HepG2 (cell line): Measurements from ENCODE around the gene TEX35. TPM values are rescaled to one million over a fixed set of nuclear protein-coding genes. Genes with fewer than 3 reads are reported as not detected.

Source experiments
- ATAC-seq: fragments of 200-7000 bp; cut with Tn5 transposase; 3 replicates; pipeline ENCODE4 v1.9.1; 2020; ENCODE audit warnings: mild to moderate bottlenecking, moderate library complexity
- BruUV-seq: library from RNA; stranded (reverse); fragments of 400-500 nt; replicated peaks from 2 replicates; lab custom pipeline; 2021; lab: Mats Ljungman, UMichigan
- CTCF ChIA-PET: fragments of 300-600 bp; formaldehyde crosslinking; extraction: SDS; loops from one replicate; lab custom pipeline; 2021; ENCODE audit warnings: low total read pairs, inconsistent platforms, low intra/inter-chr PET ratio; lab: Yijun Ruan, JAX
- POLR2A ChIA-PET: fragments of 350-600 bp; sonication (Branson Sonifier 250); formaldehyde crosslinking; loops from one replicate; lab custom pipeline; 2020; ENCODE audit warnings: antibody characterized with exemption, inconsistent platforms; lab: Yijun Ruan, JAX
- DNase-seq: peaks from one replicate; pipeline ENCODE4 v3.0.0-alpha.2; 2015; ENCODE audit warnings: low spot score
- FAIRE-seq: peaks from 3 replicates; lab custom pipeline; 2011; peaks lifted over from hg19 to GRCh38; lab: Jason Lieb, UNC
- H2AFZ ChIP-seq: one replicate; pipeline ENCODE4 v1.6.1; 2011; ENCODE audit warnings: low read length, inconsistent platforms
- H3K27ac ChIP-seq: fragments of 300-600 bp; 3 replicates; pipeline ENCODE4 v1.8.0; 2011; ENCODE audit warnings: mixed run types, mild to moderate bottlenecking, mixed read lengths, low read length, inconsistent platforms; ENCODE audit not compliant: insufficient read depth; ENCODE audit errors: extremely low read length
- H3K27me3 ChIP-seq, 2 experiments: fragments of 200-600 bp in 1 of 2; 2 replicates in 1 of 2; 3 replicates in 1 of 2; pipeline versions ENCODE4 v1.6.0 to v1.8.0; 2011; ENCODE audit warnings: low read length in 2 of 2, mild to moderate bottlenecking in 2 of 2, moderate library complexity in 2 of 2, inconsistent platforms in 1 of 2; ENCODE audit not compliant: insufficient read depth in 2 of 2, control insufficient read depth in 1 of 2
- H3K36me3 ChIP-seq, 2 experiments: fragments of 200-600 bp in 1 of 2; replicated peaks in 1 of 2; 2 replicates in 1 of 2; 3 replicates in 1 of 2; pipeline versions ENCODE4 v1.5.1 to v1.8.0; 2011; ENCODE audit warnings: low read length in 2 of 2, inconsistent platforms in 1 of 2; ENCODE audit not compliant: insufficient read depth in 2 of 2, control insufficient read depth in 1 of 2
- H3K4me1 ChIP-seq: 2 replicates; pipeline ENCODE4 v1.5.1; 2012; ENCODE audit warnings: low read length, inconsistent platforms; ENCODE audit not compliant: insufficient read depth
- H3K4me2 ChIP-seq: 2 replicates; pipeline ENCODE4 v1.6.0; 2011; ENCODE audit warnings: low read depth, low read length, inconsistent platforms
- H3K4me3 ChIP-seq, 3 experiments: fragments of 200-600 bp in 1 of 3; sonication (generic), shearing (Covaris generic) in 1 of 3; replicated peaks in 1 of 3; 2 replicates each; pipeline ENCODE4 v1.5.1; 2011 to 2016; ENCODE audit warnings: low read length in 3 of 3, inconsistent platforms in 2 of 3, low read depth in 2 of 3, mild to moderate bottlenecking in 2 of 3, control low read depth in 1 of 3, mixed read lengths in 1 of 3; ENCODE audit not compliant: insufficient read depth in 1 of 3
- H3K79me2 ChIP-seq: one replicate; pipeline ENCODE4 v1.6.1; 2011; ENCODE audit warnings: low read length, inconsistent platforms; ENCODE audit not compliant: insufficient read depth
- H3K9ac ChIP-seq: 2 replicates; pipeline ENCODE4 v1.6.0; 2011; ENCODE audit warnings: mild to moderate bottlenecking, low read depth, low read length, inconsistent platforms; ENCODE audit not compliant: insufficient read depth
- H3K9me3 ChIP-seq: 2 replicates; pipeline ENCODE4 v1.5.1; 2012; ENCODE audit warnings: mild to moderate bottlenecking, low read length
- H4K20me1 ChIP-seq: 2 replicates; pipeline ENCODE4 v1.6.0; 2011; ENCODE audit warnings: inconsistent platforms, mild to moderate bottlenecking, low read length, moderate library complexity; ENCODE audit not compliant: insufficient read depth
- FOXJ3 ChIP-seq: sonication (generic); formaldehyde crosslinking; IDR thresholded peaks from 2 replicates; pipeline ENCODE4 v1.4.0; 2020; ENCODE audit warnings: missing genetic modification reagents, mild to moderate bottlenecking, borderline replicate concordance
- GABPB1 ChIP-seq: IDR thresholded peaks from 2 replicates; pipeline ENCODE4 v1.6.1; 2016; ENCODE audit warnings: mild to moderate bottlenecking, missing genetic modification reagents, moderate library complexity, missing compliant biosample characterization
- GLI4 ChIP-seq: sonication (generic); formaldehyde crosslinking; IDR thresholded peaks from 2 replicates; pipeline ENCODE4 v1.5.1; 2020; ENCODE audit warnings: missing genetic modification reagents, mild to moderate bottlenecking, moderate library complexity, borderline replicate concordance
- NCOA5 ChIP-seq: sonication (generic); formaldehyde crosslinking; IDR thresholded peaks from 2 replicates; pipeline ENCODE4 v1.4.0; 2020; ENCODE audit warnings: missing genetic modification reagents
- RFXANK ChIP-seq: IDR thresholded peaks from 2 replicates; pipeline ENCODE4 v1.6.1; 2016
- TCF12 ChIP-seq, 2 experiments: fragments of 450-650 bp in 1 of 2; sonication (generic) in 1 of 2; formaldehyde crosslinking in 1 of 2; IDR thresholded peaks; 2 replicates each; pipeline versions ENCODE4 v1.6.1 to v1.8.0; 2017 to 2022; ENCODE audit warnings: antibody characterized with exemption in 1 of 2, mild to moderate bottlenecking in 1 of 2, missing genetic modification reagents in 1 of 2, moderate library complexity in 1 of 2
- ZNF12 ChIP-seq: sonication (generic); formaldehyde crosslinking; IDR thresholded peaks from 2 replicates; pipeline ENCODE4 v1.5.0; 2020; ENCODE audit warnings: missing genetic modification reagents
- ZNF232 ChIP-seq: sonication (generic); formaldehyde crosslinking; IDR thresholded peaks from 2 replicates; pipeline ENCODE4 v1.4.0; 2020; ENCODE audit warnings: missing genetic modification reagents, borderline replicate concordance
- ZNF547 ChIP-seq: sonication (generic); formaldehyde crosslinking; IDR thresholded peaks from 2 replicates; pipeline ENCODE4 v1.5.1; 2020; ENCODE audit warnings: mild to moderate bottlenecking, missing genetic modification reagents
- ZNF567 ChIP-seq: sonication (generic); formaldehyde crosslinking; IDR thresholded peaks from 2 replicates; pipeline ENCODE4 v1.8.1; 2023; ENCODE audit warnings: mild to moderate bottlenecking, missing genetic modification reagents, borderline replicate concordance
- ZNF782 ChIP-seq: sonication (generic); formaldehyde crosslinking; IDR thresholded peaks from 2 replicates; pipeline ENCODE4 v1.4.0; 2020; ENCODE audit warnings: missing genetic modification reagents, mild to moderate bottlenecking, borderline replicate concordance
- ZNF879 ChIP-seq: sonication (generic); formaldehyde crosslinking; IDR thresholded peaks from 2 replicates; pipeline ENCODE4 v1.8.1; 2023; ENCODE audit warnings: missing genetic modification reagents
- WGBS: methylation state at CpG from one replicate; pipeline ENCODE4 v1.1.6; 2017; ENCODE audit warnings: low lambda C conversion rate; 5-methylcytosine and 5-hydroxymethylcytosine counted together
- in situ Hi-C: cut with HindIII; loops from 2 replicates; pipeline ENCODE4 v1.10.0; 2017; ENCODE audit warnings: low pct_unique_long_range_greater_than_20kb; ENCODE audit not compliant: extremely low pct_ligation_motif_present
- intact Hi-C: fragments of 100-400 bp; cut with micrococcal nuclease; formaldehyde crosslinking; loops from one replicate; pipeline ENCODE4 v1.10.0; 2022; ENCODE audit not compliant: unreplicated experiment
- polyA plus RNA-seq, 8 experiments: library from polyadenylated mRNA; depleted of rRNA in 3 of 8; stranded (reverse) in 7 of 8; unstranded in 1 of 8; fragments of >200 nt; fragmentation: Illumina TruSeq in 4 of 8; extraction: Trizol in 4 of 8; gene quantifications; 2 replicates each; pipeline versions ENCODE4 v1.2.1 to v1.2.3, GENCODE V29; 2011 to 2016; ENCODE audit warnings: low read depth in 4 of 8, missing spikeins in 1 of 8, mixed read lengths in 1 of 8; ENCODE audit not compliant: insufficient read depth in 1 of 8
- total RNA-seq, 5 experiments: library from RNA; depleted of rRNA; stranded (reverse); fragments of >200 nt; fragmentation: Illumina TruSeq; extraction: Trizol; gene quantifications; 2 replicates each; pipeline ENCODE4 v1.2.3, GENCODE V29; 2016; ENCODE audit warnings: low read depth in 1 of 5
- TF ChIP-seq, protein P1 (sequence below): sonication (generic); formaldehyde crosslinking; IDR thresholded peaks from 2 replicates; pipeline ENCODE4 v1.5.1; 2020; ENCODE audit warnings: missing genetic modification reagents, mild to moderate bottlenecking, borderline replicate concordance
- TF ChIP-seq, protein P2 (sequence below): sonication (generic); formaldehyde crosslinking; IDR thresholded peaks from 2 replicates; pipeline ENCODE4; 2020; ENCODE audit warnings: missing genetic modification reagents, mild to moderate bottlenecking, borderline replicate concordance
- TF ChIP-seq, protein P3 (sequence below): sonication (generic); formaldehyde crosslinking; IDR thresholded peaks from 2 replicates; pipeline ENCODE4 v1.8.0; 2022; ENCODE audit warnings: mild to moderate bottlenecking, missing genetic modification reagents; ENCODE audit not compliant: insufficient replicate concordance

Gene TEX35
- total and polyA plus RNA-seq, 2 of the 13 experiments (the other 11 are each of a cell fraction or from before 2014, with no cell fraction given) = not detected

DNA sequence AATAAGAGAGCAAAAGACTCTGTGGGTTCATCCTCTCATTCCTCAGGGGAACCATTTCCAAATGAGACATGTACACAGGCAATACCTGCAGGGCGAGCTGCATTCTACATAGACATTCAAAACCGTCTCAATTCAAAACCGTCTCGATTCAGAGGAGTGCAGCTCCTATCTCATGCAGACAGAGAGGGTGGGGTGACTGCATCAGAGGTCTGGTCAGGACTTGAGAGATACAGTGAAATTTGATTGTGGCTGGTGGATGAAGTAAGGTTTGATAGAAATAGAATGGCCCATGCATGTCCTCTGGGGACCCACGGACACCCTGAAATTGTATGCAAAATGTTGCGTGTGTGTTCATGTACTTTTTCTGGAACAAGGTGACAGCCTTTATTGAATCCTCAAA, 27.3 kb downstream of the TEX35 start:
- intact Hi-C loops (loop anchor here (10.0 kb wide), 3 partner anchors 85 to 335 kb away; partner anchors contain the start of gene ANGPTL1), in situ Hi-C loops (no loop called here)
- H3K27ac ChIP-seq = no peak overlapping the region
- H3K9ac ChIP-seq = no peak overlapping the region
- H2AFZ ChIP-seq = no peak overlapping the region
- peaks cover 69% of the 10 kb centered on the region for H3K4me1 ChIP-seq
- POLR2A ChIA-PET = interaction anchor here (0.9 kb wide), 1 partner anchor 11 kb away, joined by 4 read pairs; no protein-coding TSS in a partner anchor
- no TSS peak for BruUV-seq
- H3K36me3 ChIP-seq = peaks cover 0 to under 1% of the 10 kb centered on the region in 2 experiments; a peak in 1 of 5 replicates
- no peaks in the 10 kb centered on the region; a peak in 1 of 5 replicates for H3K27me3 ChIP-seq
- DNase-seq (no peak), ATAC-seq (no peak), FAIRE-seq (no peak)
- no peaks in the 10 kb centered on the region for H3K9me3 ChIP-seq
- CTCF ChIA-PET = no interaction called here
- peaks cover 10% of the 10 kb centered on the region for H3K79me2 ChIP-seq
- H3K4me2 ChIP-seq = peak overlapping the region; percentile 98; the same call in 1 of the 2 replicates
- no peaks in the 10 kb centered on the region for H4K20me1 ChIP-seq
- peak overlapping the region in 1 of 3 experiments; percentile 87; a peak in 1 of 6 replicates for H3K4me3 ChIP-seq
- 63% methylated on average over 6 of the region's 6 CpGs for WGBS
- TF ChIP-seq GLI4 (CRISPR knock-in tag) (no peak), ZNF547 (CRISPR knock-in tag) (no peak), NCOA5 (CRISPR knock-in tag) (no peak), GABPB1 (CRISPR knock-in tag) (no peak), ZNF567 (no peak), TCF12 (IDR thresholded peaks at IDR 0.05) (no peak), TCF12 (CRISPR knock-in tag; IDR thresholded peaks at IDR 0.05) (no peak), ZNF12 (CRISPR knock-in tag) (no peak), RFXANK (CRISPR knock-in tag) (no peak), ZNF782 (CRISPR knock-in tag) (no peak), FOXJ3 (CRISPR knock-in tag) (no peak), ZNF879 (no peak), ZNF232 (no peak)
- TF ChIP-seq, protein P1, sequence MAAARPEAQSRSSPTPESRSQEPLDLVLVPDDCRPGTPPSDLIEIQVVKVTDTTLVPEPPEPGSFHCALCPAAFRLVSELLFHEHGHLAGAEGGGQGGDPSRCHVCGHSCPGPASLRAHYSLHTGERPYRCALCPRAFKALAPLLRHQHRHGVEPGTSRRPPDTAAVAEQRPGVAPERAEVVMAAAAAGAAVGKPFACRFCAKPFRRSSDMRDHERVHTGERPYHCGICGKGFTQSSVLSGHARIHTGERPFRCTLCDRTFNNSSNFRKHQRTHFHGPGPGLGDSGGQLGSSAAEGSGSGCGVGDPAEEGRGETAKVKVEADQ = no peak
- TF ChIP-seq, protein P2, sequence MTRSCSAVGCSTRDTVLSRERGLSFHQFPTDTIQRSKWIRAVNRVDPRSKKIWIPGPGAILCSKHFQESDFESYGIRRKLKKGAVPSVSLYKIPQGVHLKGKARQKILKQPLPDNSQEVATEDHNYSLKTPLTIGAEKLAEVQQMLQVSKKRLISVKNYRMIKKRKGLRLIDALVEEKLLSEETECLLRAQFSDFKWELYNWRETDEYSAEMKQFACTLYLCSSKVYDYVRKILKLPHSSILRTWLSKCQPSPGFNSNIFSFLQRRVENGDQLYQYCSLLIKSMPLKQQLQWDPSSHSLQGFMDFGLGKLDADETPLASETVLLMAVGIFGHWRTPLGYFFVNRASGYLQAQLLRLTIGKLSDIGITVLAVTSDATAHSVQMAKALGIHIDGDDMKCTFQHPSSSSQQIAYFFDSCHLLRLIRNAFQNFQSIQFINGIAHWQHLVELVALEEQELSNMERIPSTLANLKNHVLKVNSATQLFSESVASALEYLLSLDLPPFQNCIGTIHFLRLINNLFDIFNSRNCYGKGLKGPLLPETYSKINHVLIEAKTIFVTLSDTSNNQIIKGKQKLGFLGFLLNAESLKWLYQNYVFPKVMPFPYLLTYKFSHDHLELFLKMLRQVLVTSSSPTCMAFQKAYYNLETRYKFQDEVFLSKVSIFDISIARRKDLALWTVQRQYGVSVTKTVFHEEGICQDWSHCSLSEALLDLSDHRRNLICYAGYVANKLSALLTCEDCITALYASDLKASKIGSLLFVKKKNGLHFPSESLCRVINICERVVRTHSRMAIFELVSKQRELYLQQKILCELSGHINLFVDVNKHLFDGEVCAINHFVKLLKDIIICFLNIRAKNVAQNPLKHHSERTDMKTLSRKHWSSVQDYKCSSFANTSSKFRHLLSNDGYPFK (CRISPR knock-in tag) = no peak
- TF ChIP-seq, protein P3, sequence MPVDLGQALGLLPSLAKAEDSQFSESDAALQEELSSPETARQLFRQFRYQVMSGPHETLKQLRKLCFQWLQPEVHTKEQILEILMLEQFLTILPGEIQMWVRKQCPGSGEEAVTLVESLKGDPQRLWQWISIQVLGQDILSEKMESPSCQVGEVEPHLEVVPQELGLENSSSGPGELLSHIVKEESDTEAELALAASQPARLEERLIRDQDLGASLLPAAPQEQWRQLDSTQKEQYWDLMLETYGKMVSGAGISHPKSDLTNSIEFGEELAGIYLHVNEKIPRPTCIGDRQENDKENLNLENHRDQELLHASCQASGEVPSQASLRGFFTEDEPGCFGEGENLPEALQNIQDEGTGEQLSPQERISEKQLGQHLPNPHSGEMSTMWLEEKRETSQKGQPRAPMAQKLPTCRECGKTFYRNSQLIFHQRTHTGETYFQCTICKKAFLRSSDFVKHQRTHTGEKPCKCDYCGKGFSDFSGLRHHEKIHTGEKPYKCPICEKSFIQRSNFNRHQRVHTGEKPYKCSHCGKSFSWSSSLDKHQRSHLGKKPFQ = no peak
